ENCODE results near the gene TAF15.

The TAF15 gene

DNA sequence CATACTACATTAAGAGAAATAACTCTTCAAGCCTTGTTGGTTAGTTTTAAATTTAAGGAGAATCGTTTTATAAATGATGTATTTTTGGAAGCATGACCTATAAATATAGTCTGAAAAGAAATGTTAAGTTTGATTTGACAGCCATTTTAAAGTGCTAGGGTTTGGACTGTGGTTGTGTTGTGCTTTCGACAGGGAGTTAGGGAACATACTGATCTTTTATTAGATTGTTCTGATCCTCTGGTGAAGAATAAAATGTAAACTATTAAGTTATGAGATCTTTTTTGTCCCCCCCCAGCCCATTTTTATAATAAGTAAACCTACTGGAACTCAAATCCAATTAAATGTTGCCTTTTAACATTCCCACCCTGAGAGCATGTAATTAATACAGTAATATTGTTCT is 12.0 kb downstream of the TAF15 start:
- no peak for DNase-seq

DNA sequence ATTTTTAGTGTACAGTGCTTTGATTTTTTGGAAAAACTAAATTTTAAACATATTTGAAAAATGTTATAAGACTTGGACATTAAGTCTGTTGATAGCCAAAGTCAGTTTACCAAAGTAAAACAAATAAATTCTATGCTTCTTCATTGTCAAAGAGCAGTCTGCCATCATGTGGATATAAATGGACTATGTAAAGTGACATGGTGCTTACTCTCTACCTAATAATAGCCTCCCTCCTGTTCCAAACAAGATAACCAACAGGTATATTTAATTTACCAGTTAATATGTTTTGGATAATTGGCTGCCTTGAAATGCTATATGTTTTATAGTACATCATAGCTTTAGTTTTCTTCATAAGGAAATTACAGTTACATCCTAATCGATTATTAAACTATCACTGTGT is 15.9 kb downstream of the TAF15 start:
- no peak for DNase-seq

DNA sequence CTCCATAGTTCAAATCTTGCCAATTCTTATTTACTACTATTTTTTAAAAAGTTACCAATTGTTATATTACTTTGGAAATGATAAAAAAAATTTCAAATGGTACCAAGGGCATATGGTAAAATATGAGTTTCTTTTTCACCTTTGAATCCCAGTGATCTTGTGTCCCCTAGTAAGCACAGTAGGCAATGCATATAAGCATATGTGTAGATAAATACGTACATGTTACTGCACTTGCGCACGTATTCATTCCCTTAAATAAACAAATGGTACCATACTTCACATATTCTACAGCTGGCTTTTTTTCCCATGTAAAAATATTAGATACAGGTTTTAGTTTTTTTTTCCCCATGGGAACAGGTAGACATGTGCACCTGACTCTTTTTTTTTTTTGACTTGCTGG is 31.8 kb downstream of the TAF15 start:
- DNase-seq = no peak

DNA sequence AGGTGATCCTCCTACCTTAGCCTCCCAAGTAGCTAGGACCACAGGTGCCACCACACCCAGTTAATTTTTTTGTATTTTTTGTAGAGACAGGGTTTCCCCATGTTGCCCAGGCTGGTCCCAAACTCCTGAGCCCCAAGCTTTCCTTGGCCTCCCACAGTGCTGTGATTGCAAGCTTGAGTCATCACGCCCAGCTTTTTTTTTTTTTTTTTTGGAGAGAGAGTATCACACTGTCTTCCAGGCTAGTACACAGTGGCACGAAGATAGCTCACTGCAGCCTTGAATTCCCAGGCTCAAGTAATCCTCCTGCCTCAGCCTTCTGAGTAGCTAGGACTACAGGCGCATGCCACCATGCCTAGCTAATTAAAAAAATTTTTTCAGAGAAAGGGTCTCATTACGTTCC is 32.2 kb downstream of the TAF15 start:
- no peak for DNase-seq

DNA sequence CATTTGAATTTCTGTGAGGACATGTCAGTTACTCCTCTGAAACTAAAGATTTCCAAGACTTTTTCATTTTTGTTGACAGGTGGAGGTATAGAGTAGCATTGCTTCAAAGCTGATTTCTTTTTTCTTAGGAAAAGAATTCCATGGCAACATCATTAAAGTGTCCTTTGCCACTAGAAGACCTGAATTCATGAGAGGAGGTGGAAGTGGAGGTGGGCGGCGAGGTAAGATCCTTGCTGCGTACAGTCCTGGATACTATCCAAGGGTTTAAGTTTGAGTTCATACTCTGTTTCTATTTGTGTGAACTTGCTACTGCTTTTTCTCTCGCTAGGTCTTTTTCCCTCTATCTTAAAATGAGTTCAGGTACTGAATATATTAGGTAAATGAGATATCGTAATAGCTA is 33.0 kb downstream of the TAF15 start:
- no peak for DNase-seq

DNA sequence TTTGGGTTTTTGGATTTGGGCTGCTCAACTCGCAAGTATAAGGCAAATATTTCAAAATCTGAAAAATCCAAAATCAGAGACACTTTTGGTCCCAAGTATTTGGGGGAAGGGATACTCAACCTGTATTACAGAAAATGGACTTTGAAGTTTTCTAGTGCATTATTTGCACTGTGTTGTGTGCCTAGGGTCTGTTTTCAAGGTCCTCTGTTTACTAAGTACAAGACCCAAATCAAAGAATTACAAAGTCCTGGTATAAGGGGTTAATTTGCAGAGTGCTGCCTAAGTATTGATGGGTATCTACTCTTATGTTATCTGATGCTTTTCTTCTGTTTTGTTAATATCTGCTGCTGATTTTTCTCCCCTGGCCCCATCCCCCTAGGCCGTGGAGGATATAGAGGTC is 34.4 kb downstream of the TAF15 start:
- no peak for DNase-seq

DNA sequence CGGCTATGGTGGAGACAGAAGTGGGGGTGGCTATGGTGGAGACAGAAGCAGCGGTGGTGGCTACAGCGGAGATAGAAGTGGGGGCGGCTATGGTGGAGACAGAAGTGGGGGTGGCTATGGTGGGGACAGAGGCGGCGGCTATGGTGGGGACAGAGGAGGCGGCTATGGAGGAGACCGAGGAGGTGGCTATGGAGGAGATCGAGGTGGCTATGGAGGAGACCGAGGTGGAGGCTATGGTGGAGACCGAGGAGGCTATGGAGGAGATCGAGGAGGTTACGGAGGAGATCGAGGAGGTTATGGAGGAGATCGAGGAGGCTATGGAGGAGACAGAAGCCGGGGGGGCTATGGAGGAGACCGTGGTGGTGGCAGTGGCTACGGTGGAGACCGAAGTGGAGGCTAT is 35.3 kb downstream of the TAF15 start:
- DNase-seq = no peak

DNA sequence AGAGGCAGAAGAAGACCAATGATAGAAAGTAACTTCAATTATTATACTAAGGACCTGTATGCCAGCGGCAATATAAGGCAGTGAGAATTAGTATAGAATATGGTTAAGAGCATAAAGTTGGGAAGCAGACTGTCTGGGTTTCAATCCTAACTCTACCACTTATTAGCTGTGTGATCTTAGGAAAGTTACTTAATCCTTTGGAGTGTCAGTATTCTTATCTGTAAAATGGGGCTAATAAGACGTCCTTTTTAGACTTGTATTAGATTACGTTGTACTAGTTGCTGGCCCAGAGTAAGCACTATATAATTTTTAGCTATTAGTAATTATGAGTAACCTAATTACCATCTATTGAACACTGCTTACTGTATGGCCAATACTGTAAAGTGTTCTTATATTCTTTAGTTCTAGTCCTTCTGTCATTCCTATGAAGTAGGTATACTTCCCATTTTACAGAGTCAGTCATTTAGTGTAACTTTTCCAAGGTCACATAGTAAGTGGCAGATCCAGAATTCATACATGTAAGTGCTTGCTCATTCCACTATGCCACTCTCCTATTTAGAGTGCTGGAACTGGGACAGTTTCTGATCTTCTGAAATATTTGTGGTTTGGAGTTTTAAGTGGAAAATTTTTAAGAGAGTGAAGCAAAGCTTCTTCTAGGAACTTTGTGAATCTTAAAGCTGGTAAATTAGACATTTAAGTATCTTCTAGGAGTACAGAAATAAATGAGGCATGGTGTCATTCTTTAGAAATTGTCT is 36.9 kb downstream of the TAF15 start:
- DNase-seq = no peak

DNA sequence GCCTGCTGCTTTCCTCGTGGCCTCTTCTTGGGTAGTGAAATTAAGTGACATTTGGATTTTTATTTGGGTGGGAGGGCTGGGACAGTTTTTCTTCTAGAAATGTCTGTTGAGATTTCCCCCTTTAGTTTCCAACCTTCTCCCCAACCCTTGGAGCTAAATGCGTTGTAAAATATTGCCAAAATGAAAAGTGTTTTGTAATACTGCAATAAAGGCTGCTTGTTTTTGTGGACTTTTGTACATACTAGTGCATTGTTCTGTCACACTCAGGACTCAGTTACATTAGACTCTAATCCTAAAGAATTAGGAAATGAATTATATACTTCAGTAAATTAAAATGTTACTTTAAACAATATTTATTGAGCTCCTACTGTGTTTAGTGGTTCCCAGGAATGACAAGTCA is 37.7 kb downstream of the TAF15 start:
- DNase-seq = no peak

DNA sequence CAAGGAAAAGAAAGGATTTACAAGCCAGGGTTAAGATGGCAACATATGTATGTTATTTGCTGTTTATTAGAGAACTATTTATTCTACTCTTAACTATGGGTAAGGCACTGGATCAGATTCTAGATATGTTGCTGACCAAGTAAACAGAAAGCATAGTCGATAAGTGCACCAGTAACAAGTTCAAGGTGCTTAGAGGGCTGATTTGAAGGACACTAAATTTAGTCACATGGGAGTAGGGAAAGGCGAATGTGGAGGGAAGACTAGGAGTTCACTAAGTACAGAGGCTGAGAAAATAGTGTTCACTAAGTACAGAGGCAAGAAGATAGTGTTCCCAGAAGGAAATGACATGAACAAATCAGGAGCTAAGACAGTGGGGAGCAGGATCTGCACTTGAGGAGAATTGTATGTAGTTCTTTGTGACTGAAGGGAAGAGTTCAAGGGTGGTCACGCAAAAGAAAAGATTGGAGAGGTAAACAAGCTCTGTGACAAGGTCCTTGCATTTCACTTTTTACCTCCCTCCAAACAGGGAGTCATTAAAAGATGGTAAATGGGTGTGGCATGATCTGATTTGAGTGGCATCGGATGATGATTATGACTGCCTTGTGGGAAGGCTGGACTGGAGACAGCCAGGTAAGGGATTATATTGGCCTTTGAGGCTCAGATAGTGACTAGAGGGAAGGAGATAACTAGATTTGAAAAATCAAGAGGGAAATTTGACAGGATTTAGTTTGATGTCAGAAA is 38.5 kb downstream of the TAF15 start:
- no peak for DNase-seq

DNA sequence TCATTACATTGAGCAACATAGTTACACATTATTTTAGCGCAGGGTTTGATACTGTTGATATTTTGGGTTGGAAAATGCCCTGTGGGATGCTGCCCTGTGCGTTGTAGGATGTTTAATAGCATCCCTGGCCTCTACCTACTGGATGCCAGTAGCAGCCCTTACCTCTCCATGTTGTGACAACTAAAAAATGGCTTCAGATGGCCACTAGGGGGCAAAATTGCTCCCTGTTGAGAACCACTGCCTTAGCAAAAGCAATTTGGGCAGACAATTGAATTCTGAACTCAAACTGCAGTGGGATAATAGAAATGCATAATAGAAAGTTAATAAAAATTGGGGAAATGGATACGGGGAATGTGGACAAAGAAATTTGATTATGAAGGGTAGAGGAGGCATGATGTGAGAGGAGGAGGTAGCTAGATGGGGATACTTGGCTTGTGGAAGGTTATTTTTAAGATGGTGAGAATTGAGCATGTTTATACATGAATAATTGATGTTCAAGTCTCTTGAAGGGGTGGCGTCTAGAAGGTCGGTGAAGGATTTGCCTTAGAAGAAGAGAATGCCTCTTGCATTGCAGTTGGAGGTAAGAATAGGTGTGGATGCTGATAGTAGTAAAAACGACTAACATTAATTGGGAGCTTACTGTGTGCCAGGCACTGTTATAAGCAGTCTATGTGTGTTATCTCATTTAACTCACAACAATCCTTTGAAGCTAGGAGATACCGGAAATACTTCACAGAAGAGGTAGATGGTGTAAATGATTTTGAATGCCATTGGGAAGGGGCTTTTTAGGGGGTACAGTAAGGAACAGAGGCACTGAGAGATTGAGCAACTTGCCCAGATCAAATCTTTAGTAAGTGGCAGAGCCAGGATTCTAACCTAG is 40.4 kb downstream of the TAF15 start:
- DNase-seq = peak; percentile 42

DNA sequence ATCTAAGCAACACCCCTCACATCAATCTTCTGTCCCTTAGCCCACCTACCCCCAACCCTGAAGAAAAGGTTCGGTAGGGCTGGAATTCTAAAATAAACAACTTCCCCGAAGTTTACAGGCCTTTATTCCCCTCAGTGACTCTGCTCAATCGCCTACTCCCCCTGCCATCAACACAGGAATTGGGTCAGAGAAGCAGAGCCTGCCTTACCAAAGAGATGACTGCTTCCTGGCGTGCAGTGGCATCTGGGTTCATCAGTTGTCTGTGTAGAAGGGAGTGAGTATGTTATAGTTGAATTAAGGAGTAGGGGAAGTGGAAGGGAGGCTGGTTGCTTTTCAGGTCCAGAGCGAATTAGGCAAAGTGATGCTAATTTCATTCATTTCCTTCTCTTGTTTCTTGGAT is 46.7 kb downstream of the TAF15 start:
- DNase-seq = no peak

DNA sequence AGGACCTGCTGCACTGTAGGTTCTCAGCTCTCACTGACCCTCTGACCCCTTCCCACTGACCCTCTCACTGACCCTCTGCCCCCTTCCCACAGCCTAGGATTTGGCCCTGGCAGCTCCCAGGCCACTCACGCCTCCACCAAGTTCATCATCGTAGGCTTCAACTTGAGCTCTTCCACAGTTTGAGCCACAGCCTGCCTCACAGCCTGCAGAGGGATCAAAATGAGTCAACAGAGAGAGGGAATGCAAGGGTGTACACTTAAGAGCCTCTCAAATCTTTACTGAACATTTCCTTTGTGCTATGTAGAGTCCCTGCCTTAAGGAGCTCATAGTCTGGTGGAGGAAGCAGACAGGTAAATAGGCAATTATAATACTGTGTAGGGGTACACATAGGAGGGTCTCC is 47.3 kb downstream of the TAF15 start:
- no peak for DNase-seq

DNA sequence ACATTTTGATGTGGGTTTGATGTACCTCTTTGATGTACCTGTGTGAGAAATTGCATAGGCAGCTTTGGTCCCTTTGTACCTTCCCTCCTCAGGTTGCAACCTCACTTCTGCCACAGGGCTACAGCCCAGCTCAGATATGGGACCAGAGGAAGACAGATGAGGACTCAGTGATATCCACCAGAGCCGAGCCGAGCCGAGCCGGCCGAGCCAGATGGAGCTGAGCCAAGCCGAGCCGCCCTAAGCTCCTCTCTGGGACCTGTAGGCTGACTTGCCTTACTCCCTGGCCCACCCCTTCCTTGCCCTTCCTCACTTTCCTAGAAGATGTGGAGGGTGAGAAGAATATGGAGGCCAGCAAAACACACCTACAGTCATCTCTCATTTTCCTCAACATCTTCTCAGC is 55.6 kb downstream of the TAF15 start:
- no peak for DNase-seq

DNA sequence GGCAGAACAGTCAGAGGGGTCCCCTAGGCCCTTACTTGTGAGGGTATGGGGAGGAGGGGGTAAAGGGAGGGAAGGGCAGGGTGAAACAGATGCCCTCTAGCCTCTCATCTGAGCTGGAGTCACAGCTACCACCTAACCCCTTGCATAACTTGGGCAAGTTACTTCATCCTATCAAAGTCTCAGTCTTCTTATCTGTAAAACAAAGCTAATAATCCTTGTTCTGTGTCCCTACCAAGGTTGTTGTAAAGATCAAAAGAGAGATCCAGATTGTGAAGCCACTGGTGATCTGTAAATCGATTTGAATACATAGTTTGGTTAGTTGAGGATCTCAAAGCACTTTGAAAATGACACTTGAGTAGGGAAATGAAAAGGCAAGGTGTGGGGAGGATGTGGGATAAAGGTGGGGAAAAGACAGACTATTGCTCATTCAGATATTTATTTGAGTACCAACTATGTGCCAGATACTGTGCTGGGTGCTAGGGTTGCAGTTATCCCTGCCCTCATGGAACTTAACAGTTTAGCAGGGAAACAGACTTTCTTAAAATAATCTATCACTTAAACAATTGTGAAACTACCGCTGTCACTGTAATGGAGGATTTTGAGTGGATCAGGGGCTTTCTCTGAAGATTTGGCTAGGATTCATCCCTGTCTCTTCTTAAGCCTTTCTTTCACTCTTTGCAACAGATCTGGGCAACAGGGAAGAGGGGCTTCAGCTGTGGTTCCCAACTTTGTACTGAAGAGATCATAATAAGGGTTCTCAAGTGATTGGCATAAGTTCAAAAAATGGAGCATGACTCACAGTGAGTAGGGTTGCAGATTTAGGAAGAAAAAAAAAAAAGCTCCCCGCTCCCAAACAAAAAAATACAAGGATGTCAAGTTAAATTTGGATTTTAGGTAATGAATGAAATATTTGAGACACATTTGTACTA is 56.4 kb downstream of the TAF15 start:
- no peak for DNase-seq

DNA sequence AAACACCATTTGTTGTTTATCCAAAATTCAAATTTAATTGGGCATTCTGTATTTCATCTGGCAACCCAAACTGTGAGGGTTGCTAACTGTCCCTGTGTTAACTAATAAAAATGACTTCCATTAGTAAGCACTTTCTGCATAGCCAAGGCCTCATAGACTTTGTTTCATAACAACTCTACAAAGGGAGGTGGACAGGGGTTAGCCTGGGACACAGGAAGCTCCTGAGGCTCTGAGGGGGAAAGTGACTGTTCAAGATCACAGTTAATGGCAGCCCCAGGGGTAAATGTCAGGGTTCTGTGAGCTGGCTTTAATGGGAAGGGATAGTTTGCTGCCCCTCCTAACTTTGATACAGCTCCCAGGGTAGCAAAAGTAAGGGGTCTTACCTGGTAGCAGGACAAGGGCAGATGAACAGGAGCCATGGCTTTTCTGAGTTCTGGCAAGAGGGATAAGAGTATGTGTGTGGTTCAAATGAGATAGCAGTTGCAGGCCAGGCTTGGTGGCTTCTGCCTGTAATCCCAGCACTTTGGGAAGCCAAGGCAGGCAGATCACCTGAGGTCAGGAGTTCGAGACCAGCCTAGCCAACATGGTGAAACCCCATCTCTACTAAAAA is 57.2 kb downstream of the TAF15 start:
- no peak for DNase-seq

DNA sequence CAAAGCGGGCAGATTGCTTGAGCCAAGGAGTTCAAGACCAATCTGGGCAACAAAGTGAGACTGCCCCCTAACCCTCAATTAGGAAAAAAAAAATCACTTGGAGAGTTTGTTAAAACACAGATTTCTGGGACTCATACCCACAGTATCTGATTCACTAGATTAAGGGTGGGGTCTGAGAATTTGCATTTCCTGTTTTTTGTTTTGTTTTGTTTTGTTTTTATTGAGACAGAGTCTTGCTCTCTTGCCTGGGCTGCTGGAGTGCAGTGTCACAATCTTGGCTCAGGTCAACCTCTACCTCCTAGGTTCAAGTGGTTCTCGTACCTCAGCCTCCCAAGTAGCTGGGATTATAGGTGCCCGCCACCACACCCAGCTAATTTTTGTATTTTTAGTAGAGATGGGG is 58.3 kb downstream of the TAF15 start:
- DNase-seq = no peak

DNA sequence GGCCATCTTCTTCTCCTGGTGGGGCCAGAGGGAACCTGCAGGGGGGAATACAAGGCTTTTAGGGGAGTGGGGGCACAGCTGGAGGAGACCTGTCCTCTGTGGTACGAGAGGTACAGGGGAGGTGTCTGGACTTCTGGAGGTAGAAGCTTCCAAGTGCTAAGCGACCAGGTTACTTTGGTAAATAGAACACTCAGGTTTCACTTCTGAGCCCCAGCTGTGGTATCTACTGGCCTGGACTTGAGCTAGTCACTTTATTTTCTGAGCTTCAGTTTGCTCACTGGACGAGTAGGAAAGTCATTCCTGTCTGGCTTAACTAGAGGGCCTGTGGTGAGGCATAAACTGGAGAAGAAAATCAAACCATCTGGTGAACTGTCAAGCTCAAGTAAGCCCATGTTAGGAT is 59.5 kb downstream of the TAF15 start, which contains the start of gene HEATR9:
HEATR9 (minus strand) TSS at position 155 of the 400 bp plus-strand sequence; CDS start at position 6, 149 bp downstream.
- no peak for DNase-seq

DNA sequence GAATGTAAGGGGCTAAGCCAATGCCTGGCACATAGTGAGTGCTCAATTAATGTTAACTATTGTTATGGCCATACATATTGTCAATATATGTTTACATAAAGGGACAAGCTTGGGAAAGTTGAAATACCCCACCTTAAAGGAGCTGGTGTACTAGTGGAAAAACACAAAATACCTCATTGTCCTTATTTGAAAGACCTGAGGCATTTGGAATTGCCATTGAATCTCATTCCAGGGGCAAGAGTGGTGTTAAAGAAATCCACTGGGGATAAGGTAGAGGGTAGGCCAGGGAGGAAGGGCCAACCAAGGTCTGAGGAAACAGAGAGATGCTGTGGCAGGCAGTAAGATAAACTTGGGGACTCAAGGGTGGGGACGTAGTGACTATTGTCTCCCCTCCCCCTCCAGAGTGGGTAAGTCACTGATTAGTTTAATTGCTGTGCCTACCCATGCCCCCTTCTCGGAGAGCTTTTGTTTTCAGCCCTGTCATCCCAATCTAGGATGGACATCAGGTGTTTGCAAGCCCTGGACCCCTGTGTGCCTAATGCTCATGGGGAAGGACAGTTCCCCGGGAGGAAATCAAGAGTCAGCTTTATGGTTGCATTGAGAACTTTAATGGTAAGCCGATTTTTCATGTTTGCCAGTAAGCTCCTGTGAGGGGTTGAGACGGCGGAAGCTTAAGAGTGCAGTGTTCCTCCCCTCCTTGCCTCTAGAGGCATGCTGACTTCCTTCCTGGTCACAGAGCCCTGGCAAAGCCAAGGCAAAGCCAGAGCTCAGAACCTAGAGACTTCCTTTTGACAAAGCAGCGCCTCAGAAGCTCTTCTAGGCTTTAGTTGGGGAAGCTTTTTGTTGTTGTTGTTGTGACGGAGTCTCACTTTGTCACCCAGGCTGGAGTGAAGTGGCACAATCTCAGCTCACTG is 61.9 kb downstream of the TAF15 start:
- peak; percentile 16 for DNase-seq

DNA sequence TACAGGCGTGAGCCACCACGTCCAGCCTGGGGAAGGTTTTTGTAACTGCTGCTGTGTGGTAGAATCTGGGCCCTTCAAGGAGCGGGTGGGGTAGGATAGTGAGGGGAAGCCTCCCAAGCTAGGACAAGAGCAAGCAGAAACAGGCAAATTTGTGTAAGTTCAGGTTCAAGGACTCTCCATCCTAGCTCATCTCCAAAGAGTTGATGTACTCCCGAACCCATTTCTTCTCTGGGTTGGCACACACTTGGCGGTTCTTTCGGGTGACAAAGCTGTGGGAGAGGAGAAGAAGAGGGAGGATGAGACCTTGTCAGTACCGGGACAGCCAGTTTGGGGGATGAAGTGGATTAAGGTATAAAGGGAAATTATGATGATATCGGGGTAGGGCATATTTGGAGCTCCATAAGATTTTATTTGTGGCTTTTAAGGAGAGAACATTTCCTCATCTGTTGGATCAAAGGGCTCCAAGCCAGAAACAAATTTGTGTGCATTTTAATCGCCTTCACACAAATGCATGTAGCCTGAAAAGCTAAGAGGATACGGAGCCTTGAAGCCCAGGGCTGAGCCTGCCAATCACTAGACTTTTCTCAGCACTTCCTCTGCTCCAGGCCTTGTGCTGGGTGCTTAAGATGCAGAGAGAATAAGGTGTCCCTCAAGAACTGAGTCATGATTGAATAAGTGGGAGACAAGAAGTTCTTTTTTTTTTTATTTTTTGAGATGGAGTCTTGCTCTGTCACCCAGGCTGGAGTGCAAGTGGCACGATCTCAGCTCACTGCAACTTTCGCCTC is 63.1 kb downstream of the TAF15 start:
- no peak for DNase-seq
